Stimulated activated CD8-positive, alpha-beta memory T cell treated with anti-CD3 and anti-CD28 coated beads, Interleukin-4, amount 100 ng/mL, for 24 hours (primary cell): ENCODE data around the gene MARCHF3.
"Not testable (repeated sequence)": the region's sequence is repeated elsewhere in the genome, so short reads cannot be mapped to it uniquely, and the experiment has no call there.

Experiments used
- DNase-seq: peaks from one replicate; pipeline ENCODE4 v3.0.0-alpha.2; 2020; ENCODE audit warnings: low read depth

The MARCHF3 gene

DNA sequence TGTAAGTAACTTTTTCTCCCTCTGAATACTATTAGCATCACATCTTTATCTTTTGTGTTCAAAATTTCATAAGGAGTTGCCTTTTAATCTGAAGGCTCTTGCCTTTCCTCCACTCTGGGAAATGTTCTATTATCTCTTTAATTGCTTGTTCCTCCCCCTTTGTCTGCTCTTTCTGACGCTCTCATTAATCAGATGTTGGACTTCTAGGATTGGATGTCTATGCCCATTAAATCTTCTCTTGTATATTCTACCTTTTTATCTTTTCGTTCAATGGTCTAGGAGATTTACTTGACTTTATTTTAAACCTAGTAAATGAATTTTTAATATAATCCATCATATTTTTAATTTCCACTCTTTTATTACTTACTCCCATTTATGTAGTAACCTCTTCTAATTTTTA, 76.7 kb downstream of the MARCHF3 start:
- DNase-seq = no peak

DNA sequence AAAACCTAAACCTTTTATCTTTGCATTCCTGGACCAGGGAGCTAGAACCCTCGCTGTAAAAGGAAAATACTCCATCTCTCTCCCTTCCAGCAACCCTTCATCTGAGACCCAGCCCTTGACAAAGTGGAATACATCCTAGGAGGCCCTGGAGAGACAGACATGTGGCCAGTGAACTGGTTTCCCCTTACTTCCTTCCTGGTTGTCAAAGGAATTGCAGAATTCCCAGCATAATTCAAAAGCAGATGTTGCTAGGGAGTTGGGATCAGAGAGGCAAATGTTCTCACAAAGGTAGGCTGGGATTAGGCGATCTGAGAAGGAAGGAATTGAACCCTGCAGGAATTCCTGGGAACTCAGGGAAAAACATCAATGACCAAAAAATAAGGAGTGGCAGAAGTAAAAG, 80.9 kb downstream of the MARCHF3 start:
- no peak for DNase-seq

DNA sequence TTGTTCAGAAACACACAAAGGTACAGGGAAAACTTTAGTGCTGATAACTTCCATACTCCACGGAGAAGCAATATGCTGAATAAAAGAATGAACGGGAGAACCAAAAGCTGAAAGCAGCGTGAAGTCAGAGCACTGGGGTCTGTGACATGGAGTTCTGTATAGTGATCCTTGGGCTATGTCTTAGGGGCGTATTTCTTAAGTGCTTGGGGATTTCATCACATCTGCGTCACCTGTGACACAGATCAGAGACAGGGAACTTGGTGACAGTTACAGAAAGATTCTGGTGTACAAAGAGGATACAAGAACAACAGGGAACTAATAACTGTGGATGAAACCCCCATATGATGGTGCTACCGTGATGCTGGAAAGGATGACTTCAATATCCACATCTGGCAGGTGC, 81.9 kb downstream of the MARCHF3 start:
- no peak for DNase-seq

DNA sequence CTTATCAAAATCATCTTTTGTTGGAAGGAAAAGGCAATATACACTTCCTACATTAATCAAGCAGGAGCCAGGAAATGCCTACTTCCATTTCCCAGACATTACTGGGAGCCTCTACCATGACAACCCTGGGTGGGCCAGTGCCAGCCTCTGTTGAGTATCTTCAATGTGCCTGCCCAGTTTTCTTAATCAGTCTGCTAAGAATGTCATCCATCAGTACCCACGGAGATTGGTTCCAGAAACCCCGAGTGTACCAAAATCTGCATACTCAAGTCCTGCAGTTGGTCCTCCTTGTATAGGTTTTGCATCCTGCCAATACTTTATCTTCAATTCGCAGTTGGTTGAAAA, 82.4 kb downstream of the MARCHF3 start:
- no peak for DNase-seq

DNA sequence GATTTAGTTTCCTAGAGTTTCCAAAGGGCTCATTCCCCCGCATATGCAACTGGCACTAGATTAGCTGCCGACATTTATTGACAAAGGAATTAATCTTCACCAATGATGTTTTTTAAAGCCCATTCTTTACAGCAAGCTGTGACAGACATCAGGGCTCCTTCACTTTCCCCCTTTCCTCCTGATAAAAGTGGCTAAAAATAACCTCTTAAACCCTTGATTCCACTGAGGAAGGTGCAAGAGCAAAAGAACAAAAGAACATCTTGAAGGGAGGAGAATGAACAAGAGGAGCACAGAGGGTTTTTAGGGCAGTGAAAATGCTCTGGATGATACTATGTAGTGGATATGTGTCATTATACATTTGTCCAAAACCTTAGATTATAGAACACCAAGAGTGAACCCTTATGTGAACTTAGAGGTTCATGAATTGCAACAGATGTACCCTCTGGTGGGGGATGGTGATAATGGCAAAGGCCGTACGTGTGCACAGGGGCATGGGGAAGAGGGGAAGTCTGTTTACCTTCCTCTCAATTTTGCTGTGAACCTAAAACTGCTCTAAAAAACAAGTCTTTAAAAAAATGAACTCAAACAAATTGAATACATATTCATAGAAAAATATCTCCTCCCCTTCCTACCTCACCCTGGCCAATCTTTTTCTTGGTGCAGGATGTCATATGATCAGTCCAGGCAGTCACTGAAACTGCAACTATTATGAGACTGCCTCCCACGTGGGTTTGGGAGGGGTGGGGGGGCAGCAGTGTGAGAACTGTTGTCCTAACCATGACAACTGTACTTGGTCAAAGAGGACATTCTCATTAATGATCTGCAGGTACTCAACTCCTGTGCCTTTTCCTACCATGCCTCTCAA, 83.0 kb downstream of the MARCHF3 start:
- DNase-seq = no peak

DNA sequence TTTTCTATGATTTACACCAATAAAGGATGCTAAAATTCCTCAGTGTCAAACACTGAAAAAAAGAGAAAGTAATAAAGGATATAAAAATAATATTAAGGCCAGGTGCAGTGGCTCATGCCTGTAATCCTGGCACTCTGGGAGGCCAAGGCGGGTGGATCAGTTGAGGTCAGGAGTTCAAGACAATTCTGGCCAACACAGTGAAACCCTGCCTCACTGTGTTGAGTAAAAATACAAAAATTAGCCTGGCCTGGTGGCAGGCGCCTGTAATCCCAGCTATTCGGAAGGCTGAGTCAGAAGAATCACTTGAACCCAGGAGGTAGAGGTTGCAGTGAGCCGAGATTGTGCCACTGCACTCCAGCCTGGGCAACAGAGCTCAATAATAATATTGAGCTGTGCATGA, 87.5 kb downstream of the MARCHF3 start:
- DNase-seq = not testable (repeated sequence)

DNA sequence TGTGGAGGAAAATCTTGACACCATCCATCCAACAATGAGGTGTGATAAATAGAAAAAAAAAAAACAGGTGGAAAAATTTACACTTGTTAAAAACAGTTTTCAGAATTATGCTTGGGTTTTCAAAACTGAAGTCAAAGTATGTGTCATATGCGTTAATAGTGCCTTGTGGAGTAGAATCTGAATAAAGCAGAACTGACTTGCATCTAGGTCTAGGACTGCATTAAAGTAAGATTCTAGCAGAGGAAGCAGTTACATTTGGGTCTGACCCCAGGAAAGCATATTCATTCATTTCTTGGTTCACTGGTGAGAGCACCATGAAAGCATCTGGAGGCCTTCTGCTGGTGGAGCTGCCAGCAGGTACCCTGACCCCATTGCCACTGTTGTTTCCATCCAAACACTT, 89.0 kb downstream of the MARCHF3 start:
- no peak for DNase-seq

DNA sequence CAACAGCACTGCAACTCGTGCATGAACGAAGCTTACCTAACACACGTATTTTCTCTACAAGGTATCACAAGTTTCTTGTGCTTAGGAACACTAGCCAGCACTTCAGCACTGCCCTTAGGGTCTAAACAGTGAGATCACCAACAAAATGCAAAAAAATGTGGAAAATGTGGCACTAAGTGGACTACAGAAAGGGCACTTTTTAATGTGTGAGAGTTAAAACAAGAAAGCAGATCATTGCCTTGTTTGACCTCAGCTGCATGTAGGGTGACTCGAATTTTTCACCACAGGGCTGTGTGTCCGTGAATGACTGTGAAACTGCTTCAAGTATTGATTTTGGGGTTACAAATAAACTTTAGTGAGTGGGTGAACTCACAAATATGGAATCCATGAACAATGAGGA, 90.5 kb downstream of the MARCHF3 start:
- DNase-seq = no peak

DNA sequence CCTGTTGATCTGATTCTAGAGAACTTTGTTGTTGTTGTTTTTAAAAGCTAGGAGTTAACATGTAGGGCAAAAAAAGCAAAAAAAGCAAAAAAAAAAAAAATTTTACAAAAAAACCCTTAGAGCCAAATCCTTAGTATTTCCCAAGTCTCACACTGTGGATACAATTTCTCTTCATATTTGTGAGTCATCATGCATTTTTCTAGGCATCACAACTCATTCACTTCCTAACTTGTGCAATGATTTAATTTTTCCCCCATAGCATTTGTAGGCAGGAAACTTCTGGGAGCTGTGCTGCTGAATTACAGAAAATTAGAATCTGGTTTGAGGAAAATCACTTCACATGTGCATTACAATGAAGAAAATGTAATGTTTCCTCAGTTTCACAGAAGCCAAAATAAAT, 91.9 kb downstream of the MARCHF3 start:
- DNase-seq = no peak

DNA sequence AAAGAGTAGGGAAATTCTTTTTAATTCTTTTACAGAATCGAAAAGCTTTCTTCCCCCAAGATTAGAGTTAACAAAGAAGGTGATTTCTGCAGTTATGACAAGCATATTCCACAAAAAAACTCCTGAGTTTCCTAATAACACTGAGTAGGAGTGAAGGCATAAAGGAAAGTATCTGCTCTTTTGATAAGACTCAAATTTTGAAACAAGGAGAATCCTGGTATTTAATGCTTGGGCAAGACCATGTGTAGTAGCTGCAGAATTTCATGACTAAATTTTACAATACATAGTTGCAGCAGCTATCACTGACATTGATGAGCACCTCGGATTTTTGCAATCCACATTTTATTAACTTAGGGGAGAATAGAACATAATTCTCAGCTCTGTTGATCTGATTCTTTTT, 92.6 kb downstream of the MARCHF3 start:
- DNase-seq = no peak

DNA sequence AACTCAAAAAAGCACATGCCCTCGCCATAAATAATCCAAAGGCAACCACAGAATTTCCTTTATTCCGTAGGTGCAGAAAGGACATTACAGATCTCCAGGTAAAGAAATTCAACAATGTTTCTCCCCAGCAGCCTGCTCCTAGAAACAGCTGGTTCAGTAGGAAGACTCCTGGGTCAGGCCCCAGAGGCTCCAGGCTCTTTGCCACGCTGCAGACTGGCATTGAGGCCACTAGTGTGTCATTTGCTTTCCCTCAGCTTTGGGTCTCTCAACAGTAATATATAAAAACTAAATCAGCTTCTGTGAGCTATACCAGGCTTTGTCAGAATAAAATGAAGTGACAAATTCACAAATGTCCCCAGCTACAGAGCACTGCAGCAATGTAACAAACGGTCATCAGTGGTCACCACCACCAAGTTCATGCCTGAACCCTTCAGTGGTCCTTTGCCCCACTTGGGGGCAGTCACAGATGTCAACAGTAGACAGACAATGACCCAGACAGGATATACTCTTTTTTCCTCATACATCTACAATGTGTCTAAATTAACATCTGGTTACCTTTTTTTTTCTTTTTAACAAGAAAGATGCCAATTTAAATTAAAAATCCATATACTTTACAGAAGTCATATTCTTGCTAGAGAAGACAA, 93.5 kb downstream of the MARCHF3 start:
- DNase-seq = no peak

DNA sequence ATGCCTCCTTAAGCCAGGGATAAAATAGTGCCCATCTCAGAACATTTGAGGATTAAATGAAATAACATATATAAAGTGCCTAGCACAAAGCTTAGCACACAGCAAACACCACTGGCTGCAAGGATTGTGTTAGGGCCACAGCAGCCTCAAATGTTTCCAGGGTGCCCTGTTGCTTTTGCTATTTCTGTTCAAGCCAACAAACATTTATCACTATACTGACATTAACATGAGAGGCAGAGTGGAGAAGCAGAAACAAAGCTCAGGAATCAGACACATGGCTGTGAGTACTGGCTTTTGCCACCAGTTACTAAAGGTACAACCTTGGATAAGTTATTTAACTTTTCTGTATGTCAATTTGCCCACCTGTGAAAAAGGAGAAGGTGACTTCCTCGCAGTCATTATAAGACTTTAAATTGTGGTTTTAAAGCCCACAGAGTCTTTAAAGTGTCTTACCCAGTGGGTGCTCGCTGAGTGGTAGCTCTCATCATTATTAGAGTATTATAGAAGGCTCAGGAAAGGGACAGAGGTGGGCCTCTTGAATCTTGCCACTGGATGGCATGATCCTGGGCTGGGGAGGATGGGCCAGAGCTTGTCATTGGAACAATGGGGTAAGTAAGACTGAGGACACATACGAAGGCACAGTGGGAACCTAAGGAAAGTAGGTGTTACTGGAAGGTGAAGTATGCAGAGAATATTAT, 98.2 kb downstream of the MARCHF3 start:
- DNase-seq = no peak

DNA sequence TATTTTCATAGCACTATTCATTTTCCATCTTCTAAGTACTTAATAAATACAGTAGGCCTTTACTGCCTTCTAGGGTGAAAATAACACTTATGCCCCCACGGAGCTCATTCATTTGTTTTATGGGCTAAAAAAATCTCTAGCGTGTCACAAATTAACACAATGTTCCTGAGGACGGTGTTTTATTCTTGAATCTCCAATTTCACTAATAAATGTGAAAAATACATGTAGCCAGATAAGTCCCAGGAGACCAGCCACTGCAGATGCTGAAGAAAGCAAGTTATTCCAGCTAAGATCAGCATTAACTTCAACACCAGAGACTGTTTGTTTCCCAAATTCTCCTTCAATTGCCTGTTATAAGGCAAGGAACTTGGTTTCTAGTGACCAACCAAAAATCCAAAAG, 102.3 kb downstream of the MARCHF3 start:
- no peak for DNase-seq

DNA sequence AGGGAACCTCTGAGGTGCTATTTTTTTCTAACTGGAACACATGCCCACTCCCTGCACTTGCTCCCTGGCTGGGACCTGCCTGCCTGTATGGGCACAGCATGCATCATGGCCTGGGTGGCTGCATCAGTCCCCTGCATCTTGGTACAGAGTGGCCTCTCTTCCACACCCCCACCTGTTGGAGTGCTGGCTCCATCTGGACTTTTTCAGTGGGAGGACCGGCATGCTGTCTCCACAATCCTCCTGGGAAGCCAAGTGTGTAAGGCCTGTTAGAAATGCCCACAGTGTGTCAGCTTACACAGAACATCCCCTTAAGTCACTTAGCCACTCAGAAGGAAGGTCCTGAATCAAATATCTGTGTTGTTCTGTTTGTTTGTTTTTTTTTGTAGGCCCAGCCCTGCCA, 102.9 kb downstream of the MARCHF3 start:
- DNase-seq = no peak

DNA sequence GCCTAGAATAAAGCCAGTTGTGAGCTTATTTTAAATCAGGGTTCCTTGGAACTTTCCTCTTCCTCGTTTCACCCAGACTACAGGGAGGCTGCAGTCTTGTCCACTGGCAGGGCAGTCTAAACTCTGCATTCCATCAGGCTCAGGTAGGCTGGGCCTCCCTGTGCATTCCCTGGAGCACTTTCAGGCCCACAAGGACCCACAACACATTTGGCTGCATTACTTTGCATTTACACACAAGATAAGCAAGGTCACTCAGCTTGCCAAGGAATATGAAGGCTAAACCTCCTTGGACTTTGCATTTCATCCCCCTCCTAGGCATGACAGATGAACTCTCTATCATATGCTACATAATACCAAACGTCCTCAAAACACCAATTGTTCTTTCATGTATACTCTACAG, 104.2 kb downstream of the MARCHF3 start:
- DNase-seq = no peak

DNA sequence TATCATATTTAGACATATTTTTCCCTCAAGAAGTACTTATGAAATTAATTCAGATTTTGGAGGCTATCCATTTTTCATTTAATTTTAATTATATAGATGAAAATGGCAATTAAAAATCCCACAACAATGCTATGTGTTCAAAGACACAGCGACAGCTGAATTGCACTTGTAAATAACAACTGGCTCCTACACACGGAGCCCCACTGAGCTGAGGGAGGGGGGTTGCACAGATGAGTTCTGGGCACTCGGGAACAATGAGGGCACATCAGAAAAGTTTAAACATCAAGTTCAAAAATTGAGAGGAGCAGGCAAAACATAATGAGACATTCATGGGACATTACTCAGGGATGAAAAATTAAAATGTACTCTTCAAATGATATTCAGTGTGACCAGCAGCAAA, 104.9 kb downstream of the MARCHF3 start:
- no peak for DNase-seq

DNA sequence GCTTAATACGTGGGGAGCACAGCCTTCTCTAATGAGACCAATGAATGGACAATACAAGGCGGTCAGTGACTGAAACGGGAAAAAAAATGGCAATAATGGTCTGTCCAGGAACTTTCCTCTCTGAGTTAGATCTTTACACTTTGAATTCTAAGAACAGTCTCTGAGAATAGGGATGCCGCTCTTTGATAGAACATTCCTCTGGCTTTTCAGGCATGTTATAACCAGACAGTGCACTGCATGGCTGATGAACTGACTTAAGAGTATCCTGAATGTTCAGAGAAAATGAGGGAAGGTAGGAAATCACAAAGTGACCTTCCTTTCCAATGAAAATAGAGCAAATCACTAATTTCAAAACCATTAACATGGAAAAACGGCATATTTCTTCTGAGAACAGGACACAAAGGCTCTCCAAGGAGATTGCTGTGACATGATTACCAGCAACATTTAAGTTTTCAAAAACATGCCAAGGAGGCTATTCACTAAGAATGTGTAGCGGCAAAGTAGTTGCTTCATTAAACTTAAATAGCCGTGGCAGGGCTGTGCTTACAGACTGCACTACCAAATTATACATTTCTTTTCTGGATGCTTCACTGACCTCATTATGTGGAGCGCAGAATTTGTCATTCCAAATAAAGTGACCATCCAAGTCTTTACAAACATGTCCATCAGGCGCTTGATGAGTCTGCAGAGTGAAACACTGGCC, 105.9 kb downstream of the MARCHF3 start:
- DNase-seq = no peak

DNA sequence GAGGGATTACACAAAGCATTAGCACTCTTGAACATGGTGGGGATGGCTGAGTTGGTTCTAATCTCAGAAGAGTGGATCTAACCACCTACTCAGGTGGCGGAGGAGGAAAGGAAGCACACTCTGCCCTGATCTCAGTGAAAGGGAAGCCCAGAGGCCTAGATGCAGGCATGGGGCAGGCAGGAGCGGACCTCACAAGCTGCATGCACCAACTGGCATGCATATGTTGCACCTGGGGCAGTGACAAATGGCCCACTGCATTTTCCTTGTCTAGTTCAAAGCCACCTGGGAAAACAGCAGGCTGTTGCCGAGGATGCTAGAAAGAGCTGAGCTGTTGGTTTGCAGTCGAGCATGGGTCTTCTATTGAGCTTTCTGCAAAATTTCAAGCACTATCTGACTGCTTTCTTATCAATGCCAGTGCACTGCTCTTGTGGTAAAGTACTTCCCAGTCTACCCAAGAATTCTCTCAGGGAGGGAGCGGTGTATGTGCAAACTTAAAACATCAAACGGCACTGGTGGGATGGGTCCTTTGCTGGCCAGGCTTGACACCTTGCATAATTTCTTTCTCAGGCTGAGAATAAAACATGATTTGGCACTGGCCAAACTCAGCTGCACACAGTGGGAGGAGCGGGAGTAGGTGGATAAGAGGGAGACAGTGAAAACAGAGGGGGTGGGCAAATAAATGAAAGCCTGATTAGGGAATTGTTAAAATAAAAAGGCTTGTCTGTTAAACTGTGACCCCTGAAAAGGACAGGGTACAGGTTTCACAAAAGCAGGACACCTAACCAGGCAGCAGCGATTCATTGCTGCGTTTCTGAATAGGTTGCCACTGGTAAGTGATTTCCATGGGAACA, 108.9 kb downstream of the MARCHF3 start:
- no peak for DNase-seq

DNA sequence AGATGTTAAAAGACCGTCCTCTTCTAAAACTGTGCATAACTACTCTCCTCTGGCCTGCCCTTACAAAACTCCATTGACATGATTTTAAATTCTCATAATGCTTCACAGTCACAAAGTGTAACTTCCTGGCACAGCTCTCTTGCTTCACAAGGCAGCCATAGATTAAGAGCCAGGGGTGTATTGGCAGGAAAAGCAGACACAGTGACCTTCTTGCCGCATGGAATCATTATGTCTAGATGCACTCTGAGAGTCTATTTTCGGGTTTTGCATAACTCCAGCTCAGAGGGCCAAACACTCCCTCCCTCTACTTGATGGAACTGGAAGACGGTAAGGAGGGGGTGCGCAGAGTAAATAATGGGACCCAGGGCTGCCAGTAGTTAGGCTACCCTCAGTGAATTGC, 110.1 kb downstream of the MARCHF3 start:
- no peak for DNase-seq

DNA sequence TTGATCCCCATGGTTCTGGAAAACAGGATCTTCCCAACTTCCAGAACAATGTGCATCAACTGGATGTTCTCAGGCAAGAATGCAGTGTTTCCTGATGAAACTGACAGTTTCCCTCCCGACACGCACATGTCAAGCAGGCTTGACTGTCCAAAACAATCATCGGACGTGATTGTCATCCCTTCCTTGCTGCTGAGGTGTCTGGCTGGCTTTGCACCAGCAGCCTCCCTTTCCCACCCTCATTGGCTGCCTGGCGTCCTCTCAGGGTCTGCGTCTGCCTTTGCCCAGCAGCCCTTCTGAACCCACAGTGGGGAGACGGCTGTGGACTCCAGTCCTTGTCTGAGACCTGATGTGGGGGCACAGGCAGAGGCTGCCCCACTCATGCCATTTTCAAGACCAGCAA, 110.8 kb downstream of the MARCHF3 start:
- no peak for DNase-seq

DNA sequence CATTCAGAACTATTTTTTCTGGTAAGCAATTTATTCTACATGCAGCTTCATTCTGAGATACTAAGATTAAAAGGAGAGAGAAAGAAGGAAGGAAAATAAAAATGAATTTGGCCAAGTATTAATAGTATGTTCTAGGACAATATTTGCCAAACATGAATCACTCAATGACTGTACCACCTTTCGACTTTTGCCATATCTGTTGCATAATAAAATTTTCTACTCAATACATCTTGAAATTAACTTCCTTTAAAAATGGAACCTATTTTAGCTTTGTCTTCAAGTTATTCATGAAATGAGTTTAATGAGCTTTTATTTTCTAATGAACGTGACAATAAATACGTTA, 111.8 kb downstream of the MARCHF3 start:
- DNase-seq = no peak
